CD4-positive, CD25-positive, alpha-beta regulatory T cell (primary cell): ENCODE results near the gene ADM2. TPM values are rescaled to one million over a fixed set of nuclear protein-coding genes. Genes with fewer than 3 reads are reported as not detected.
A peak's percentile ranks its signal among the peaks of the same experiment; 100 is the strongest.

Source experiments
- ATAC-seq, 2 donors: fragments of 150-1000 bp; cut with Tn5 transposase; one replicate each; pipeline ENCODE4 v1.10.0; 2021; ENCODE audit warnings: low read depth in 2 of 2, moderate number of reproducible peaks in 2 of 2, moderate library complexity in 1 of 2
- DNase-seq, 3 donors: peaks; one replicate each; pipeline versions ENCODE4 v3.0.0 to v3.0.0-alpha.2; 2012 to 2022; ENCODE audit warnings: mixed read lengths in 1 of 3
- H3K27ac ChIP-seq: one replicate; pipeline ENCODE4 v1.7.0; 2013; ENCODE audit warnings: mild to moderate bottlenecking, low read length; ENCODE audit not compliant: insufficient read depth, poor library complexity, severe bottlenecking
- H3K27me3 ChIP-seq: one replicate; pipeline ENCODE4 v1.7.0; 2013; ENCODE audit warnings: low read length; ENCODE audit not compliant: control insufficient read depth, insufficient read depth
- H3K36me3 ChIP-seq: one replicate; pipeline ENCODE4 v1.7.0; 2013; ENCODE audit warnings: mild to moderate bottlenecking, low read length, moderate library complexity; ENCODE audit not compliant: control insufficient read depth, insufficient read depth
- H3K4me1 ChIP-seq: 2 replicates; pipeline ENCODE4 v1.7.0; 2013; ENCODE audit warnings: mild to moderate bottlenecking, low read length; ENCODE audit not compliant: insufficient read depth, control insufficient read depth, poor library complexity, severe bottlenecking
- H3K4me3 ChIP-seq: one replicate; pipeline ENCODE4 v1.7.0; 2013; ENCODE audit warnings: low read depth, mild to moderate bottlenecking, low read length, moderate library complexity
- H3K9me3 ChIP-seq, 2 experiments: 1 replicate in 1 of 2; 2 replicates in 1 of 2; pipeline ENCODE4 v1.7.0; 2013; ENCODE audit warnings: low read length in 2 of 2, mild to moderate bottlenecking in 1 of 2, moderate library complexity in 1 of 2; ENCODE audit not compliant: control insufficient read depth in 2 of 2
- H3K27ac Mint-ChIP-seq, 3 donors: one replicate each; pipeline ENCODE4 v1.8.0; 2020 to 2022; ENCODE audit warnings: mild to moderate bottlenecking in 3 of 3, mixed read lengths in 3 of 3, moderate library complexity in 2 of 3
- H3K27me3 Mint-ChIP-seq: one replicate; pipeline ENCODE4 v1.8.0; 2022; ENCODE audit warnings: mild to moderate bottlenecking, mixed read lengths
- H3K36me3 Mint-ChIP-seq: one replicate; pipeline ENCODE4 v1.8.0; 2020; ENCODE audit warnings: mixed read lengths
- H3K4me1 Mint-ChIP-seq, 4 donors: one replicate each; pipeline ENCODE4 v1.8.0; 2020 to 2022; ENCODE audit warnings: mixed read lengths in 4 of 4, mild to moderate bottlenecking in 1 of 4
- H3K4me3 Mint-ChIP-seq, 4 donors: one replicate each; pipeline ENCODE4 v1.8.0; 2020 to 2022; ENCODE audit warnings: mild to moderate bottlenecking in 4 of 4, mixed read lengths in 4 of 4, moderate library complexity in 3 of 4
- H3K9me3 Mint-ChIP-seq, 7 donors: one replicate each; pipeline ENCODE4 v1.8.0; 2020 to 2022; ENCODE audit warnings: mixed read lengths in 7 of 7, mild to moderate bottlenecking in 3 of 7, moderate library complexity in 2 of 7
- polyA plus RNA-seq, 4 donors: library from polyadenylated mRNA; unstranded; fragments of 300-500 nt; fragmentation: Illumina TruSeq; gene quantifications; one replicate each; pipeline ENCODE4 v1.2.3, GENCODE V29; 2021
- total RNA-seq: library from RNA; stranded (reverse); gene quantifications from one replicate; pipeline ENCODE4 v1.2.3, GENCODE V29; 2022

The ADM2 gene
- total and polyA plus RNA-seq, 5 donors from 2014 or later = 0.06 to 1.9 (median 0.37) TPM

DNA sequence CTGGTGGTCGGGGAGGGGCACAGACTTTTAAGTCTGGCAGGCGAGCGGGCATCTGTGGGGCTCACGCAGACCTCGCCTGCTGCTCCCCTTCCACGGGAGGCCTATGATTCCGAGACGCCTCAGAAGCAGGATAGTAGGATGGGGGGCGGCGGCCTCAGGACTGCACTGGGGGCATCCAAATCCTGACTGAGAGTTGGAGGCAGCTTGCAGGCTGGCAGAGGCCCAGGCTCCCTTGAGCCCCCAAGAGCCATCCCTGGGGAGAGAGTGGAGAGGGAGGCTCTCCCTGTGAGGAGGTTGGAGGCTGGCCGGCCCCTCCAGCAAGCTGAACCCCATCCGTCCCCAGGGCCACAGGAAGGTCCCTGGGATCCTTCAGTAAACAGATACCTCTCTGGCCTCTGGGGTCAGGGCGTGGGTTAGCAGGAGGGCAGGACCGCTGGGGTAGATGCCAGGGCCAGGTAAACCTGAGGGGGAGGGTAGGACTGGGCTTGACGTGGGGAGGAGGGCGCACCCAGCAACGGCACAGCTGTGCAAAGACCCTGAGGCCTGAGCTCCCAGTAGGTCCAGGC is 39.8 kb upstream of the ADM2 start:
- no peak for ATAC-seq
- no peaks in the 10 kb centered on the region for H3K27me3 ChIP-seq
- peaks cover 17% of the 10 kb centered on the region for H3K4me1 ChIP-seq
- Mint-ChIP-seq H3K27ac (peak overlapping the region in 2 of 3 donors; percentile 46 to 73), H3K4me3 (no peak overlapping the region), H3K9me3 (no peaks in the 10 kb centered on the region), H3K27me3 (no peaks in the 10 kb centered on the region), H3K4me1 (peaks cover 0 to 28% (median 0%) of the 10 kb centered on the region in 4 donors), H3K36me3 (no peaks in the 10 kb centered on the region)
- no peaks in the 10 kb centered on the region for H3K9me3 ChIP-seq
- no peak for DNase-seq
- H3K27ac ChIP-seq = no peak overlapping the region
- H3K4me3 ChIP-seq = no peak overlapping the region
- peaks cover 32% of the 10 kb centered on the region for H3K36me3 ChIP-seq

GRCh38 chr22:50443197-50443596 is 38.1 kb upstream of the ADM2 start:
- H3K4me3 Mint-ChIP-seq = peak overlapping the region in 1 of 4 donors; percentile 70
- no peak for ATAC-seq
- peaks cover 0 to 28% (median 0%) of the 10 kb centered on the region in 4 donors for H3K4me1 Mint-ChIP-seq
- DNase-seq = no peak
- H3K36me3 ChIP-seq = peaks cover 30% of the 10 kb centered on the region
- H3K27me3 ChIP-seq = no peaks in the 10 kb centered on the region
- no peak overlapping the region for H3K4me3 ChIP-seq
- peaks cover 17% of the 10 kb centered on the region for H3K4me1 ChIP-seq
- no peaks in the 10 kb centered on the region for H3K9me3 ChIP-seq
- no peaks in the 10 kb centered on the region for H3K9me3 Mint-ChIP-seq
- H3K27ac Mint-ChIP-seq = no peak overlapping the region
- H3K27me3 Mint-ChIP-seq = no peaks in the 10 kb centered on the region
- H3K27ac ChIP-seq = peak overlapping the region; percentile 41
- peaks cover 2% of the 10 kb centered on the region for H3K36me3 Mint-ChIP-seq

DNA sequence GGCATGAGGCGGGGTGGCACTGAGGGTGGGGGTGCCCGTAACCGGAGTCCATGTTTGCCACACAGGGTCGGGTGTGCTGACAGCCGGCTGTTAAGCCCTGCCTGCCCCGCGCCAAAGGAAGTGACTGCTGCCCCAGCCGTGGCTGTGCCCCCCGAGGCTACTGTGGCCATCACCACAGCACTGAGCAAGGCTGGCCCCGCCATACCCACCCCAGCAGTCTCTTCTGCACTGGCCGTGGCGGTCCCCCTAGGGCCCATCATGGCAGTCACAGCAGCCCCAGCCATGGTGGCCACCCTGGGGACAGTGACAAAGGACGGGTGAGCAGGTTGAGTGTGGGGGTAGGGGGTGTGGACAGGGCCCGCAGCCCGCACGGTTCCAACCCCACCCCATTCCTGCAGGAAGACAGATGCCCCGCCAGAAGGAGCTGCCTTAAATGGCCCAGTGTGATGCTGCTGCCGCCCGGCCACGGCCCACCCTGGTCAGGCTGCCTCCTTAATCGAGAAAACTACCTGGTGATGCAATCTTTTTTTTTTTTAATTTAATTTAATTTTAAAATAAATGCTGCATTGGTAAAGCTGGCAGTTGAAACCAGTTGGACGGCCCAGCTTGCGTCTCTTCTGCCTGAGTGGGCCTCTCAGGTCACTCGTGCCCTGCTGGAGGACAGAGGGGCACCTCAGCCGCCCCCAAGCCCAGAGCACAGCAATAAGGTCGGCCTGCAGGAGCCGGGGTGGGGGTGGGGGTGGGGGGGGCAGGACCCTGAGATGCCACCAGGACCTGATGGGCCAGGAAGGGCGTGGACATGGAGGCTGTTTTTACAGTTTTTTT is 37.3 kb upstream of the ADM2 start:
- Mint-ChIP-seq H3K9me3 (no peaks in the 10 kb centered on the region), H3K4me3 (no peak overlapping the region), H3K36me3 (peaks cover 7% of the 10 kb centered on the region), H3K27me3 (no peaks in the 10 kb centered on the region), H3K27ac (no peak overlapping the region), H3K4me1 (peaks cover 0 to 28% (median 3%) of the 10 kb centered on the region in 4 donors)
- peaks cover 17% of the 10 kb centered on the region for H3K4me1 ChIP-seq
- ATAC-seq = no peak
- peak overlapping the region; percentile 23 for H3K27ac ChIP-seq
- H3K36me3 ChIP-seq = peaks cover 32% of the 10 kb centered on the region
- H3K9me3 ChIP-seq = no peaks in the 10 kb centered on the region
- H3K4me3 ChIP-seq = no peak overlapping the region
- no peak for DNase-seq
- no peaks in the 10 kb centered on the region for H3K27me3 ChIP-seq

DNA sequence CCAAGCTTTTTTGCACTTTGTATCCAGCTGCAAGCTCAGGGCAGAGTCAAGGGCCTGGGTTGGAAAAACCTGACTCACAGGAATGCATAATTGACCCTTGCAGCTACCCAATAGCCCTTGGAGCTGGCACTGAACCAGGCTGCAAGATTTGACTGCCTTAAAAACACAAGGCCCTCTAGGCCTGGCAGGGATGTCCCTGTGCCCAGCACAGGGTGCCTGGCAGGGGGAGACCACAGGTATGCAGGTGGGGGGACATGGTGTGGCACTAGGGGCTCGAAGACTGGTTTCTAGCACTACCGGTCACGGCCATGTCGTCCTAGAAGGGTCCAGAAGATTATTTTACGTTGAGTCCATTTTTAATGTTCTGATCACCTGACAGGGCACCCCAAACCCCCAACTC is 36.7 kb upstream of the ADM2 start:
- Histone ChIP-seq H3K27ac (peak overlapping the region; percentile 23), H3K9me3 (no peaks in the 10 kb centered on the region), H3K36me3 (peaks cover 31% of the 10 kb centered on the region), H3K4me1 (peaks cover 17% of the 10 kb centered on the region), H3K4me3 (no peak overlapping the region), H3K27me3 (no peaks in the 10 kb centered on the region)
- no peak for DNase-seq
- H3K27me3 Mint-ChIP-seq = no peaks in the 10 kb centered on the region
- H3K4me1 Mint-ChIP-seq = peaks cover 0 to 31% (median 5%) of the 10 kb centered on the region in 4 donors
- no peak for ATAC-seq
- H3K4me3 Mint-ChIP-seq = no peak overlapping the region
- no peaks in the 10 kb centered on the region for H3K9me3 Mint-ChIP-seq
- peaks cover 11% of the 10 kb centered on the region for H3K36me3 Mint-ChIP-seq
- H3K27ac Mint-ChIP-seq = peak overlapping the region in 2 of 3 donors; percentile 64 to 69

GRCh38 chr22:50445071-50445879 is 36.1 kb upstream of the ADM2 start:
- no peaks in the 10 kb centered on the region for H3K27me3 ChIP-seq
- peaks cover 33% of the 10 kb centered on the region for H3K36me3 ChIP-seq
- H3K4me1 ChIP-seq = peaks cover 17% of the 10 kb centered on the region
- H3K36me3 Mint-ChIP-seq = peaks cover 12% of the 10 kb centered on the region
- ATAC-seq (peak in 1 of 2 donors; percentile 8), DNase-seq (peak in 1 of 3 donors; percentile 40)
- peak overlapping the region; percentile 23 for H3K27ac ChIP-seq
- H3K27me3 Mint-ChIP-seq = no peaks in the 10 kb centered on the region
- H3K9me3 Mint-ChIP-seq = no peaks in the 10 kb centered on the region
- no peak overlapping the region for H3K4me3 ChIP-seq
- no peaks in the 10 kb centered on the region for H3K9me3 ChIP-seq
- peak overlapping the region in 2 of 4 donors; percentile 7 to 38 for H3K4me3 Mint-ChIP-seq
- peaks cover 0 to 34% (median 7%) of the 10 kb centered on the region in 4 donors for H3K4me1 Mint-ChIP-seq
- H3K27ac Mint-ChIP-seq = peak overlapping the region; percentile 64 to 69 (median 69)

DNA sequence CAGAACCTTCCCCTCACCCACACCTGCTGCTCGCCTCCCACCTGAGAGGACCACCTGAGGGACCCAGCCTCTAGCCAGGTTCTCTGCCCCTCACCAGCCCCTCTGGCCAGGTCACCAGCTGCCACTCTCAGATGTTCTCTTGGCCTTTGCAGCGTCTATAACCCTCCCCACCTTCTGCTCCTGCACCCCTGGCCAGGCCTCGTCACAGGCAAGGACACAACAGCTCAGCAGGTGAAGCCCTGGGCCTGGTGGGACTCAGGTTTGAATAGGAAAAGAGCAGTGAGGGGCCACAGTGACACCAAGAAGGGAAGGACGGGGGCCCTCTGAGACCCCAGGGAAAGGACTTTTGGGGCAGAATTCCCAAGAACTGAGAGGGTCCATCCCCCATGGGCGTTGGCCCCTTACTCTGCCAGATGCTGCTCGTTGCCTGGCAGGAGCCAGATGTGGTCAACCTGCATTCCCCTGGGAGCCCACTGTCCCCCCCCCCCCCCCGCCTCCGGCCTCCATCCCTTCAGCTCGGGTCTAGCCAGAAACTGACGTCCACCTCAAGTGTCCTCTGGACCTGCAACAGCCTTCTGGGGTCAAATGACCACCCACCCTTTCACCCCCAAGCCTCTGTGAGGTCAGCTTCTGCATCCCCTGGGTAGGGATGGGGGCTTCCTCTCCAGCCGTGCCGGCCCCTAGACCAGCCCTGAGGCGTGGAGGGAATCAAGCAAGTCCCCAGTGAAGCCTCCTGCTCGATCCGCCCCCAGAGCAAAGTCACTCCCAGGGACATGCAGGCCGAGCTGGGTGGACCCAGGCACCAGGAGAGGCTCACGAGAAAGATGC is 35.2 kb upstream of the ADM2 start:
- Mint-ChIP-seq H3K36me3 (peaks cover 12% of the 10 kb centered on the region), H3K27ac (peak overlapping the region; percentile 63 to 69 (median 64)), H3K4me1 (peaks cover 0 to 34% (median 11%) of the 10 kb centered on the region in 4 donors), H3K4me3 (peak overlapping the region in 2 of 4 donors; percentile 7 to 21), H3K27me3 (no peaks in the 10 kb centered on the region), H3K9me3 (no peaks in the 10 kb centered on the region)
- ATAC-seq = no peak
- no peak for DNase-seq
- H3K36me3 ChIP-seq = peaks cover 35% of the 10 kb centered on the region
- no peak overlapping the region for H3K27ac ChIP-seq
- no peaks in the 10 kb centered on the region for H3K9me3 ChIP-seq
- H3K4me1 ChIP-seq = peaks cover 17% of the 10 kb centered on the region
- H3K4me3 ChIP-seq = no peak overlapping the region
- no peaks in the 10 kb centered on the region for H3K27me3 ChIP-seq
